Measurements from ENCODE around the gene LKAAEAR1. TPM values are rescaled to one million over a fixed set of nuclear protein-coding genes. Genes with fewer than 3 reads are reported as not detected.

The LKAAEAR1 gene
- total and polyA plus RNA-seq, 2 of the 13 experiments (the other 11 are each of a cell fraction or from before 2014, with no cell fraction given) = not detected

DNA sequence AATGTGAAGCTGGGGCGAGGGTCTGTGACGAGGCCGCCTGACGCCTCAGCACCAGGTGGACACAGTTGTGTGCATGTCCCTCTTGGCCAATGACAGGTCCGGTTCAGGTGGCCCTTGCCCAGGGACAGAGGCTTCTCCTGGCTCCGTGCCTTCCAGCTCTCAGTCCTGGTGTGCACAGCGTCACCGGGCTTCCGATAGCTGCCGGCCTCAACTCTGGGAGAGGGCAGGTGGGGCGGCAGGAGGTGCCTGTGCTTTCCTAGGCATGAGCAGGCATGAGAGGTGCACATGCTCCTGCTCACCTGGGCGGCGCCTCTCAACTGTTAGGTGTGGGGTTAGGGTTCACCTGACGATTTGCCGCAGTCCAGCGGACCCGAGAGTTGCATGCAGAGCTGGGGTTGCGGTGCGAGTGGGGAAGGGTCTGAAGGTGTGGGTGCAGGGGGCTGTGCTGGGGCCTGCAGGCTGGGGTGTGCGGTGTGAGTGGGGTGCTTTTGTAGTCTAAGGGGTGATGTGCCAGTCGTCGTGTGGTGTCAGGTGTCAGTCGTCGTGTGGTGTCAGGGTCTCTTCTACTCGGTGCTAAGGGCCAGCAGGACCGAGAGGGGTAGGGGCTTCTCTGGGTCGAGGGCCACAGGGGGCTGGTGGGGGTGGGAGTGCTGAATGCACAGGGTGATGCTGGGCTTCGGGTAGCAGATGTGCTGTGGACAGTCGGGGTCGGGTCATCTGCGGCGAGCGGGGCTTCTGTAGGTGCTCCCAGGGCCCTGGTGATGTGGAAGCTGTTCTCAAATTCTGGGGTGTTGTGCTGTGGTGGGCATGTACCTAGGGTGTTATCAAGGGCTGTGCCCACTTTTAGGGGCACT is 31.0 kb downstream of the LKAAEAR1 start (continued):
- TF ChIP-seq HNF4G (IDR thresholded peaks at IDR 0.05; ENCODE audit: borderline replicate concordance, low read depth, low read length) (no peak; the same call in 1 of the 2 replicates), HNF4G (CRISPR knock-in tag; IDR thresholded peaks at IDR 0.05; ENCODE audit: borderline replicate concordance, low read depth) (peak; percentile 47; the same call in 1 of the 2 replicates), ARID4A (CRISPR knock-in tag; IDR thresholded peaks at IDR 0.05; ENCODE audit: borderline replicate concordance) (peak; percentile 45; the same call in 1 of the 2 replicates), SOX5 (CRISPR knock-in tag; IDR thresholded peaks at IDR 0.05; ENCODE audit: borderline replicate concordance) (peak; percentile 46), MED8 (CRISPR knock-in tag; IDR thresholded peaks at IDR 0.05; ENCODE audit: insufficient replicate concordance) (no peak), ZMYM2 (CRISPR knock-in tag; IDR thresholded peaks at IDR 0.05) (no peak; the same call in 1 of the 2 replicates), ZFP36 (IDR thresholded peaks at IDR 0.05; ENCODE audit: borderline replicate concordance, low read depth, low read length, partially characterized antibody) (no peak), THYN1 (CRISPR knock-in tag; IDR thresholded peaks at IDR 0.05; ENCODE audit: borderline replicate concordance, low read depth) (no peak), ZNF547 (CRISPR knock-in tag; IDR thresholded peaks at IDR 0.05) (peak; percentile 45), MTA1 (CRISPR knock-in tag; IDR thresholded peaks at IDR 0.05; ENCODE audit: borderline replicate concordance) (peak; percentile 64; the same call in 1 of the 2 replicates), MBNL3 (CRISPR knock-in tag; conservative IDR thresholded peaks at IDR 0.05) (no peak), ZNF570 (CRISPR knock-in tag; IDR thresholded peaks at IDR 0.05; ENCODE audit: borderline replicate concordance) (no peak), ZNF484 (CRISPR knock-in tag; IDR thresholded peaks at IDR 0.05; ENCODE audit: borderline replicate concordance, low read depth) (no peak), MEIS2 (CRISPR knock-in tag; IDR thresholded peaks at IDR 0.05) (0 out of 2 replicates have a peak, but pooled peaks have one; percentile 28), GTF2F1 (IDR thresholded peaks at IDR 0.05; ENCODE audit: low read length) (no peak), NFYB (CRISPR knock-in tag; IDR thresholded peaks at IDR 0.05) (0 out of 2 replicates have a peak, but pooled peaks have one; percentile 8), SPEN (CRISPR knock-in tag; IDR thresholded peaks at IDR 0.05; ENCODE audit: low read depth) (peak; percentile 26; the same call in 1 of the 2 replicates), ZNF660 (CRISPR knock-in tag; IDR thresholded peaks at IDR 0.05; ENCODE audit: borderline replicate concordance, low read depth) (no peak)
- TF ChIP-seq, protein P1, sequence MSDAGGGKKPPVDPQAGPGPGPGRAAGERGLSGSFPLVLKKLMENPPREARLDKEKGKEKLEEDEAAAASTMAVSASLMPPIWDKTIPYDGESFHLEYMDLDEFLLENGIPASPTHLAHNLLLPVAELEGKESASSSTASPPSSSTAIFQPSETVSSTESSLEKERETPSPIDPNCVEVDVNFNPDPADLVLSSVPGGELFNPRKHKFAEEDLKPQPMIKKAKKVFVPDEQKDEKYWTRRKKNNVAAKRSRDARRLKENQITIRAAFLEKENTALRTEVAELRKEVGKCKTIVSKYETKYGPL (CRISPR knock-in tag; IDR thresholded peaks at IDR 0.05) = no peak
- TF ChIP-seq, protein P2, sequence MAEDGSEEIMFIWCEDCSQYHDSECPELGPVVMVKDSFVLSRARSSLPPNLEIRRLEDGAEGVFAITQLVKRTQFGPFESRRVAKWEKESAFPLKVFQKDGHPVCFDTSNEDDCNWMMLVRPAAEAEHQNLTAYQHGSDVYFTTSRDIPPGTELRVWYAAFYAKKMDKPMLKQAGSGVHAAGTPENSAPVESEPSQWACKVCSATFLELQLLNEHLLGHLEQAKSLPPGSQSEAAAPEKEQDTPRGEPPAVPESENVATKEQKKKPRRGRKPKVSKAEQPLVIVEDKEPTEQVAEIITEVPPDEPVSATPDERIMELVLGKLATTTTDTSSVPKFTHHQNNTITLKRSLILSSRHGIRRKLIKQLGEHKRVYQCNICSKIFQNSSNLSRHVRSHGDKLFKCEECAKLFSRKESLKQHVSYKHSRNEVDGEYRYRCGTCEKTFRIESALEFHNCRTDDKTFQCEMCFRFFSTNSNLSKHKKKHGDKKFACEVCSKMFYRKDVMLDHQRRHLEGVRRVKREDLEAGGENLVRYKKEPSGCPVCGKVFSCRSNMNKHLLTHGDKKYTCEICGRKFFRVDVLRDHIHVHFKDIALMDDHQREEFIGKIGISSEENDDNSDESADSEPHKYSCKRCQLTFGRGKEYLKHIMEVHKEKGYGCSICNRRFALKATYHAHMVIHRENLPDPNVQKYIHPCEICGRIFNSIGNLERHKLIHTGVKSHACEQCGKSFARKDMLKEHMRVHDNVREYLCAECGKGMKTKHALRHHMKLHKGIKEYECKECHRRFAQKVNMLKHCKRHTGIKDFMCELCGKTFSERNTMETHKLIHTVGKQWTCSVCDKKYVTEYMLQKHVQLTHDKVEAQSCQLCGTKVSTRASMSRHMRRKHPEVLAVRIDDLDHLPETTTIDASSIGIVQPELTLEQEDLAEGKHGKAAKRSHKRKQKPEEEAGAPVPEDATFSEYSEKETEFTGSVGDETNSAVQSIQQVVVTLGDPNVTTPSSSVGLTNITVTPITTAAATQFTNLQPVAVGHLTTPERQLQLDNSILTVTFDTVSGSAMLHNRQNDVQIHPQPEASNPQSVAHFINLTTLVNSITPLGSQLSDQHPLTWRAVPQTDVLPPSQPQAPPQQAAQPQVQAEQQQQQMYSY (CRISPR knock-in tag; IDR thresholded peaks at IDR 0.05) = peak; percentile 88

All from HepG2 (cell line).